Muscle of arm (tissue), 12 donors: ENCODE measurements around the gene DLGAP1. TPM values are rescaled to one million over a fixed set of nuclear protein-coding genes. Genes with fewer than 3 reads are reported as not detected.

Experiments used
- DNase-seq: peaks from one replicate; pipeline ENCODE4 v3.0.0-alpha.2; 2013
- polyA plus RNA-seq, 12 donors: library from polyadenylated mRNA; unstranded; fragments of 120-200 nt; gene quantifications; one replicate each; pipeline ENCODE4 v1.2.1, GENCODE V29; 2013; ENCODE audit not compliant: insufficient read length in 12 of 12

DLGAP1 gene
- polyA plus RNA-seq, 12 donors, result 1.4 to 3.5 (median 2.5) TPM; not detected in 2

- DNase-seq, result no peak
Observed at GRCh38 chr18:3901811-3902210, 553.3 kb downstream of the DLGAP1 start.

GRCh38 chr18:3901042-3901441 lies 554.1 kb downstream of the DLGAP1 start:
- no peak for DNase-seq

- no peak for DNase-seq
Observed at GRCh38 chr18:3900327-3900726, 554.8 kb downstream of the DLGAP1 start.

- DNase-seq, result no peak
Observed at GRCh38 chr18:3898861-3899613, 556.1 kb downstream of the DLGAP1 start.

GRCh38 chr18:3892152-3892551 lies 563.0 kb downstream of the DLGAP1 start:
- DNase-seq, result no peak

GRCh38 chr18:3891245-3891644 lies 563.9 kb downstream of the DLGAP1 start:
- DNase-seq, result no peak

GRCh38 chr18:3889803-3890202 lies 565.3 kb downstream of the DLGAP1 start:
- DNase-seq, result no peak

GRCh38 chr18:3889121-3889520 lies 566.0 kb downstream of the DLGAP1 start:
- no peak for DNase-seq

- DNase-seq, result no peak
Observed at GRCh38 chr18:3886575-3887322, 568.4 kb downstream of the DLGAP1 start.

- no peak for DNase-seq
Observed at GRCh38 chr18:3885209-3885792, 569.8 kb downstream of the DLGAP1 start.

GRCh38 chr18:3879836-3880120 lies 575.3 kb downstream of the DLGAP1 start:
- no peak for DNase-seq

- no peak for DNase-seq
Observed at GRCh38 chr18:3879114-3879835, 575.8 kb downstream of the DLGAP1 start.

GRCh38 chr18:3878401-3878800 lies 576.7 kb downstream of the DLGAP1 start:
- DNase-seq, result no peak

GRCh38 chr18:3877678-3878077 lies 577.4 kb downstream of the DLGAP1 start:
- no peak for DNase-seq

- DNase-seq, result no peak
Observed at GRCh38 chr18:3875961-3876360, 579.1 kb downstream of the DLGAP1 start.

GRCh38 chr18:3875376-3875775 lies 579.7 kb downstream of the DLGAP1 start:
- no peak for DNase-seq

- DNase-seq, result peak; percentile 41
Observed at GRCh38 chr18:3874581-3874980, 580.5 kb downstream of the DLGAP1 start.

GRCh38 chr18:3874125-3874524 lies 581.0 kb downstream of the DLGAP1 start:
- DNase-seq, result no peak

- DNase-seq, result no peak
Observed at GRCh38 chr18:3873698-3874097, 581.4 kb downstream of the DLGAP1 start.

GRCh38 chr18:3873211-3873610 lies 581.9 kb downstream of the DLGAP1 start:
- no peak for DNase-seq

- no peak for DNase-seq
Observed at GRCh38 chr18:3872641-3873040, 582.5 kb downstream of the DLGAP1 start.

GRCh38 chr18:3871687-3872086 lies 583.4 kb downstream of the DLGAP1 start:
- DNase-seq, result no peak

GRCh38 chr18:3870914-3871313 lies 584.2 kb downstream of the DLGAP1 start:
- DNase-seq, result no peak
